Gastroesophageal sphincter (tissue), 3 donors: ENCODE measurements around the gene MRPL48.

ENCODE experiments used
- CTCF ChIP-seq, 4 experiments: fragments of 200-600 bp in 2 of 4; fragments of 450-650 bp in 2 of 4; sonication (generic) in 1 of 4; IDR thresholded peaks; one replicate each; pipeline ENCODE4 v1.5.1; 2017 to 2019; ENCODE audit warnings: antibody characterized with exemption in 4 of 4, mild to moderate bottlenecking in 2 of 4, moderate library complexity in 2 of 4
- EP300 ChIP-seq: sonication (generic); formaldehyde crosslinking; IDR thresholded peaks from one replicate; pipeline ENCODE4 v1.6.1; 2017; ENCODE audit warnings: antibody characterized with exemption, mild to moderate bottlenecking
- POLR2A ChIP-seq, 2 donors: fragments of 450-650 bp; IDR thresholded peaks; one replicate each; pipeline ENCODE4 v1.6.1; 2017; ENCODE audit warnings: antibody characterized with exemption in 2 of 2, mild to moderate bottlenecking in 2 of 2, moderate library complexity in 1 of 2
- POLR2AphosphoS5 ChIP-seq: sonication (generic); formaldehyde crosslinking; IDR thresholded peaks from one replicate; pipeline ENCODE4 v1.6.1; 2017; ENCODE audit warnings: antibody characterized with exemption

DNA sequence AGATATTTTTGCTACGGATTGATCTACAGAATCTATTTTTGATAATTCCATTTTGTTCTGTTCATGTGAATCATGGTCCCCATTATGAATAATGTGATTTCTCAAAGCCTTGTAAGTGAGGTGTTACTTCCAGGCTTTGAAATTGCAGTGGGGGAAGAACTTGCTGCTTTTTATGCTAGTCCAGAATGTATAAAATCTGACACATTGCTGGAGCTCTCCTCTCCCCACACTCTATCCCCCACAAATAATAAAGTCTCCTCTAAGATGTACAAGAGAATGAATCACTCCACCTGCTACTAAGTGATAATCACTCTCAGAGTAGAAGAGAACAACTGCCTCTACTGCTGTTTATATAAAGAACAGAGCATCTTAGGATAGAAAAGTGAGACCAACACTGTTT, 20.9 kb upstream of the MRPL48 start:
- TF ChIP-seq CTCF (IDR thresholded peaks at IDR 0.05) (no peak), POLR2A (IDR thresholded peaks at IDR 0.05) (no peak), EP300 (no peak), POLR2AphosphoS5 (no peak)
